ENCODE data around the gene TDRD9. TPM values are rescaled to one million over a fixed set of nuclear protein-coding genes. Genes with fewer than 3 reads are reported as not detected.

Gene TDRD9
- total RNA-seq, 1 donor from 2014 or later: not detected

GRCh38 chr14:103930051-103930604 lies 1.9 kb downstream of the TDRD9 start:
- H3K4me1 Mint-ChIP-seq (ENCODE audit: low read depth): peaks cover 6% of the 10 kb centered on the region
- no peaks in the 10 kb centered on the region for H3K27me3 Mint-ChIP-seq
- H3K27ac Mint-ChIP-seq: no peak overlapping the region
- no peak overlapping the region for H3K4me3 Mint-ChIP-seq (ENCODE audit: low read depth)
- no peak for DNase-seq (ENCODE audit: low spot score, unreplicated experiment)
- no peaks in the 10 kb centered on the region for H3K9me3 Mint-ChIP-seq (ENCODE audit: low read depth)
- H3K36me3 Mint-ChIP-seq (ENCODE audit: insufficient read depth): no peaks in the 10 kb centered on the region
- TF ChIP-seq, protein P1, sequence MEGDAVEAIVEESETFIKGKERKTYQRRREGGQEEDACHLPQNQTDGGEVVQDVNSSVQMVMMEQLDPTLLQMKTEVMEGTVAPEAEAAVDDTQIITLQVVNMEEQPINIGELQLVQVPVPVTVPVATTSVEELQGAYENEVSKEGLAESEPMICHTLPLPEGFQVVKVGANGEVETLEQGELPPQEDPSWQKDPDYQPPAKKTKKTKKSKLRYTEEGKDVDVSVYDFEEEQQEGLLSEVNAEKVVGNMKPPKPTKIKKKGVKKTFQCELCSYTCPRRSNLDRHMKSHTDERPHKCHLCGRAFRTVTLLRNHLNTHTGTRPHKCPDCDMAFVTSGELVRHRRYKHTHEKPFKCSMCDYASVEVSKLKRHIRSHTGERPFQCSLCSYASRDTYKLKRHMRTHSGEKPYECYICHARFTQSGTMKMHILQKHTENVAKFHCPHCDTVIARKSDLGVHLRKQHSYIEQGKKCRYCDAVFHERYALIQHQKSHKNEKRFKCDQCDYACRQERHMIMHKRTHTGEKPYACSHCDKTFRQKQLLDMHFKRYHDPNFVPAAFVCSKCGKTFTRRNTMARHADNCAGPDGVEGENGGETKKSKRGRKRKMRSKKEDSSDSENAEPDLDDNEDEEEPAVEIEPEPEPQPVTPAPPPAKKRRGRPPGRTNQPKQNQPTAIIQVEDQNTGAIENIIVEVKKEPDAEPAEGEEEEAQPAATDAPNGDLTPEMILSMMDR (IDR thresholded peaks at IDR 0.05; ENCODE audit: unreplicated experiment): no peak

DNA sequence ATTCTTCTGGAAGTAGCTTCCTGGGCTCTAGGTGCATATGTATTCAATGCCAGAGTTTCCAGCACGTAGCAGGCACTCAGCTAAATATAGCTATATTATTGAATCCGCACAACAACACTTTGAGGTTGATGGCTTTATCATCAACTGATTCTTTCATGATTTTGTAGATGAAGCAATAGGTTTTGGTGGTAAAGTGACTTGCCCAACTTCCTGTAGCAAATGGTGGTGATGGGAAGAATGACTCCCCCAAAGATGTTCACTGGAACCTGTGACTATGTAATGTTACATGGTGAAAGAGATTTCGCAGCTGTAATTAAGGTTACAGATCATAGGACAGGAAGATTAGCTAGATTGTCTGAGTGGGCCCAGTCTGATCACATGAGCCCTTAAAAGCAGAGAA lies 3.2 kb downstream of the TDRD9 start:
- Mint-ChIP-seq H3K4me1 (ENCODE audit: low read depth) (peaks cover 6% of the 10 kb centered on the region), H3K9me3 (ENCODE audit: low read depth) (no peaks in the 10 kb centered on the region), H3K36me3 (ENCODE audit: insufficient read depth) (no peaks in the 10 kb centered on the region), H3K27ac (no peak overlapping the region), H3K4me3 (ENCODE audit: low read depth) (no peak overlapping the region), H3K27me3 (no peaks in the 10 kb centered on the region)
- TF ChIP-seq, protein P1 (IDR thresholded peaks at IDR 0.05; ENCODE audit: unreplicated experiment): no peak
- DNase-seq (ENCODE audit: low spot score, unreplicated experiment): no peak

DNA sequence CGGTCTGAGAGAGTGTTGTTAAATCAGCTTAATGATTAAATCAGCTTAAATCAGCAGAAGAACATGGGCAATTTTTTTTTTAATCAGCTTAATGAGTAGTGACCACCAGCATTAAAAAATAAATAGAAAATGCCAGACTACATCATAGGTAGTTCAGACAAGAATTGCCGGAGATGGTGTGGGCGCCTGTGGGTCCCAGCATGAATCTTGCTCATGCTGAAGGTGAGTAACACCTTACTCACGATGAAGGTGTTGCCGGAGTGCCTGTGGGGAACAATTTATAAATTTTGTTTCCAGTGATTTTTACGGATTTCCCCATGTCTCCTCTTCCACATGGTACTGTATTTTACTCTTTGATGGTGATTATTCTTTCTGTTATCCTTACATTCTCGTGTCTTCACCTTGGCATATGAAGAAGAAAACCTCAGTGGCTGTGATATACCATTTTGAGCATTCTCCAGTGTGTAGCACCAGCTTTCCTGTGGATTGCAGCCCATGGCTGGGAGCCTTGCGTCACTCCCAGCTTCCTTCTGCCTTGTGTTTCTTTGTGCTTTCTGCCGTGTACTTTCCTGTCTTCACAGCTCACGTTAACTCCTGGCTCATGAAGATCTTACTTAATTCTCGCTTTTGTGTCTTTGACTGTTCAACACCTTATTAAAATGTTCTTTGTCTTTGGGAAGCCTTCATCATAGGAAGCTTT lies 4.7 kb downstream of the TDRD9 start:
- TF ChIP-seq, protein P1 (IDR thresholded peaks at IDR 0.05; ENCODE audit: unreplicated experiment): no peak
- Mint-ChIP-seq H3K36me3 (ENCODE audit: insufficient read depth) (no peaks in the 10 kb centered on the region), H3K9me3 (ENCODE audit: low read depth) (no peaks in the 10 kb centered on the region), H3K27me3 (no peaks in the 10 kb centered on the region), H3K4me1 (ENCODE audit: low read depth) (peaks cover 6% of the 10 kb centered on the region), H3K27ac (no peak overlapping the region), H3K4me3 (ENCODE audit: low read depth) (no peak overlapping the region)
- DNase-seq (ENCODE audit: low spot score, unreplicated experiment): no peak

GRCh38 chr14:103935102-103935501 lies 6.8 kb downstream of the TDRD9 start:
- H3K4me3 Mint-ChIP-seq (ENCODE audit: low read depth): no peak overlapping the region
- no peaks in the 10 kb centered on the region for H3K27me3 Mint-ChIP-seq
- H3K9me3 Mint-ChIP-seq (ENCODE audit: low read depth): no peaks in the 10 kb centered on the region
- no peaks in the 10 kb centered on the region for H3K36me3 Mint-ChIP-seq (ENCODE audit: insufficient read depth)
- DNase-seq (ENCODE audit: low spot score, unreplicated experiment): no peak
- no peak overlapping the region for H3K27ac Mint-ChIP-seq
- peaks cover 6% of the 10 kb centered on the region for H3K4me1 Mint-ChIP-seq (ENCODE audit: low read depth)
- TF ChIP-seq, protein P1 (IDR thresholded peaks at IDR 0.05; ENCODE audit: unreplicated experiment): no peak

DNA sequence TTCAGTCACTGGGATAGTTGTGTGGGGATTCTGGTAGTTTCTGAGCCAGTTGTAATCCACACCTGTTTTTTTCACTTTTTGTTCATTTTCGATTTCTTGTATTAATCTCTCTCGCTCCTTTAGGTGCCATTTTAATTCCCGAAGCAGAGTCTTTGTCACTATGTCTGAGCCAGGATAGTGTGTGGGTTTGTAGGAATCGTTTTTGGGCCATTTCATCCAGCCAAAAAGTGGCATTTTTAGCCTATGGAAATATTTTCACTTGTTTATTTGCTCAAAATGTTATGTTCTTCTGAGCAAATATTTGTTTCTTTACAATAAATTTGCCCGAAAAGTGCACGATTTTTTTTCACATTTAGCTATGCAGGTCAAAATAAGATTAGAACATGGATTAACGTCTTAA lies 13.2 kb downstream of the TDRD9 start:
- peaks cover 19% of the 10 kb centered on the region for H3K27me3 Mint-ChIP-seq
- H3K27ac Mint-ChIP-seq: no peak overlapping the region
- TF ChIP-seq, protein P1 (IDR thresholded peaks at IDR 0.05; ENCODE audit: unreplicated experiment): no peak
- no peaks in the 10 kb centered on the region for H3K4me1 Mint-ChIP-seq (ENCODE audit: low read depth)
- no peak for DNase-seq (ENCODE audit: low spot score, unreplicated experiment)
- no peak overlapping the region for H3K4me3 Mint-ChIP-seq (ENCODE audit: low read depth)
- H3K9me3 Mint-ChIP-seq (ENCODE audit: low read depth): peaks cover 3% of the 10 kb centered on the region
- H3K36me3 Mint-ChIP-seq (ENCODE audit: insufficient read depth): no peaks in the 10 kb centered on the region
